Measurements from ENCODE around the gene SH3TC2. TPM values are rescaled to one million over a fixed set of nuclear protein-coding genes. Genes with fewer than 3 reads are reported as not detected.
A peak's percentile ranks its signal among the peaks of the same experiment; 100 is the strongest.

The SH3TC2 gene
- total RNA-seq, 3 donors from 2014 or later: 0.48 to 9.4 (median 2.3) TPM

GRCh38 chr5:148969291-148969690, 93.6 kb downstream of the SH3TC2 start:
- Histone ChIP-seq H3K4me1 (peaks cover 0 to 20% of the 10 kb centered on the region in 2 donors), H3K36me3 (no peaks in the 10 kb centered on the region), H3K27me3 (no peaks in the 10 kb centered on the region), H3K9me3 (no peaks in the 10 kb centered on the region), H3K27ac (peak overlapping the region; percentile 89 to 93), H3K4me3 (no peak overlapping the region)
- intact Hi-C loops (cut with DNase I; ENCODE audit: low total_unique reads): loop anchor here (10.0 kb wide), 1 partner anchor 144 kb away; the partner anchor contains the start of gene ADRB2
- TF ChIP-seq CTCF (IDR thresholded peaks at IDR 0.05) (no peak), POLR2AphosphoS5 (IDR thresholded peaks at IDR 0.05) (no peak), POLR2A (IDR thresholded peaks at IDR 0.05) (no peak)
- peak in 1 of 2 donors; percentile 65 for DNase-seq (ENCODE audit: low spot score in 2 of 2)

- Histone ChIP-seq H3K9me3 (no peaks in the 10 kb centered on the region), H3K36me3 (no peaks in the 10 kb centered on the region), H3K4me1 (peaks cover 0 to 20% of the 10 kb centered on the region in 2 donors), H3K4me3 (no peak overlapping the region), H3K27me3 (no peaks in the 10 kb centered on the region), H3K27ac (peak overlapping the region; percentile 89 to 93)
- no peak for DNase-seq (ENCODE audit: low spot score in 2 of 2)
- intact Hi-C loops (cut with DNase I; ENCODE audit: low total_unique reads): loop anchor here (10.0 kb wide), 1 partner anchor 144 kb away; the partner anchor contains the start of gene ADRB2
- TF ChIP-seq POLR2A (IDR thresholded peaks at IDR 0.05): no peak
- TF ChIP-seq CTCF (IDR thresholded peaks at IDR 0.05): no peak
- no peak for TF ChIP-seq POLR2AphosphoS5 (IDR thresholded peaks at IDR 0.05)
Observed at GRCh38 chr5:148968311-148968710, 94.6 kb downstream of the SH3TC2 start.

GRCh38 chr5:148967783-148968182, 95.1 kb downstream of the SH3TC2 start:
- no peak for TF ChIP-seq CTCF (IDR thresholded peaks at IDR 0.05)
- TF ChIP-seq POLR2AphosphoS5 (IDR thresholded peaks at IDR 0.05): no peak
- TF ChIP-seq POLR2A (IDR thresholded peaks at IDR 0.05): no peak

GRCh38 chr5:148966938-148967337, 95.9 kb downstream of the SH3TC2 start:
- H3K4me1 ChIP-seq: peaks cover 0 to 20% of the 10 kb centered on the region in 2 donors
- intact Hi-C loops (cut with DNase I; ENCODE audit: low total_unique reads): loop anchor here (10.0 kb wide), 1 partner anchor 142 kb away; the partner anchor contains the start of gene ADRB2

More at GRCh38 chr5:148967783-148968182, 95.1 kb downstream of the SH3TC2 start:
- intact Hi-C loops (cut with DNase I; ENCODE audit: low total_unique reads): loop anchor here (10.0 kb wide), 1 partner anchor 143 kb away; the partner anchor contains the start of gene ADRB2
- Histone ChIP-seq H3K4me3 (no peak overlapping the region), H3K27ac (peak overlapping the region; percentile 89 to 93), H3K36me3 (no peaks in the 10 kb centered on the region), H3K9me3 (no peaks in the 10 kb centered on the region), H3K27me3 (no peaks in the 10 kb centered on the region), H3K4me1 (peaks cover 0 to 20% of the 10 kb centered on the region in 2 donors)
- no peak for DNase-seq (ENCODE audit: low spot score in 2 of 2)

More at GRCh38 chr5:148966938-148967337, 95.9 kb downstream of the SH3TC2 start:
- Histone ChIP-seq H3K9me3 (no peaks in the 10 kb centered on the region), H3K4me3 (no peak overlapping the region), H3K27ac (peak overlapping the region; percentile 89 to 93), H3K27me3 (no peaks in the 10 kb centered on the region), H3K36me3 (no peaks in the 10 kb centered on the region)
- no peak for TF ChIP-seq POLR2A (IDR thresholded peaks at IDR 0.05)
- no peak for TF ChIP-seq CTCF (IDR thresholded peaks at IDR 0.05)
- TF ChIP-seq POLR2AphosphoS5 (IDR thresholded peaks at IDR 0.05): no peak
- DNase-seq (ENCODE audit: low spot score in 2 of 2): no peak

Data from breast epithelium (tissue), 4 donors.